GM19324 (cell line): Measurements from ENCODE around the gene ITIH1.
"Not testable (repeated sequence)": the region's sequence is repeated elsewhere in the genome, so short reads cannot be mapped to it uniquely, and the experiment has no call there.

Experiments
- ATAC-seq: cut with Tn5 transposase; IDR thresholded peaks from one replicate; pipeline ENCODE4 v1.9.1; 2021; ENCODE audit warnings: mild to moderate bottlenecking, moderate library complexity; ENCODE audit not compliant: unreplicated experiment, low FRiP score

The ITIH1 gene

DNA sequence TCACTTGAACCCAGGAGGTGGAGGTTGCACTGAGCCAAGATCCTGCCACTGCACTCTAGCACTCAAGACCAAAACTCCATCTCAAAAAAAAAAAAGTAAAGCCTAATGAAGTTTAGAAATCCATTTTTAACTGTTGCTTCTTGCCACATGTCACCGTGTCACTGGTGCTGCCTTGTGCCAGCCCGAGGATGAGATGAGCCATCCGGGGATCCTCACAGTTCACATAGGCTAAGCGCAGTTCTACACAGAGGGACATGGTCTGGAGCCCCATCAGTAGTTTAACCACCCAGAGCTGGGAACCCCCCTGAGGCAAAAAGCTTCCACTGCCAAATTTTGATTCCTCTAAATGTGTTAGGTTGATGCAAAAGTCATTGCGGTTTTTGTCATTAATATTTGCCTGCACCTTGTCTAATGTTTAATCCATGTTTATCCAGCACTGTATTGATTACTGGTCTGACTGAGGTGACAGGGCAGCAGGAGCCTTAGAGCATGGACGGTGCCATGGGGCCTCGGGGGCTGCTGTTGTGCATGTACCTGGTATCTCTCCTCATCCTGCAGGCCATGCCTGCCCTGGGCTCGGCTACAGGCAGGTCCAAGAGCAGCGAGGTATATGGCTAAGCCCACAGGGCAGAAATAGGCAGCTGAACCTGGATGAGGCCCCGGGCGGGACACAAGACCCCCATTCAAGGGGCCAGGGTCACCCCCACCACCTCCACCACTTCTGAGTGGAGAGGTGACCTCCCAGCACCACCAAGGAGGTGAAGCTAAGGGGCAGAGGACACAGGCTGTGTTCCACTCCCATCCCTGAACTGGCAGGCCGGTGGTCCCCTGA is at the start of gene ITIH1:
ITIH1 (plus strand) TSS at position 473 of the 832 bp plus-strand sequence; CDS start at position 490, 17 bp downstream.
- no peak for ATAC-seq

DNA sequence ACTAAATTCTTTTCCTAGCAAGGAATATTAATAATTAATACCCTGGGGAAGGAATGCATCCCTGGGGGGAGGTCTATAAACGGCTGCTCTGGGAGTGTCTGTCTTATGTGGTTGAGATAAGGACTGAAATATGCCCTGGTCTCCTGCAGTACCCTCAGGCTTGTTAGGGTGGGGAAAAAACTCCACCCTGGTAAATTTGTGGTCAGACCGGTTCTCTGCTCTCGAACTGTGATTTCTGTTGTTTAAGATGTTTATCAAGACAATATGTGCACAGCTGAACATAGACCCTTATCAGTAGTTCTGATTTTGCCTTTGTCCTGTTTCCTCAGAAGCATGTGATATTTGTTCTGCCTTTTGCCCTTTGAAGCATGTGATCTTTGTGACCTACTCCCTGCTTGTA is 48.6 kb upstream of the ITIH1 start:
- ATAC-seq, result not testable (repeated sequence)

DNA sequence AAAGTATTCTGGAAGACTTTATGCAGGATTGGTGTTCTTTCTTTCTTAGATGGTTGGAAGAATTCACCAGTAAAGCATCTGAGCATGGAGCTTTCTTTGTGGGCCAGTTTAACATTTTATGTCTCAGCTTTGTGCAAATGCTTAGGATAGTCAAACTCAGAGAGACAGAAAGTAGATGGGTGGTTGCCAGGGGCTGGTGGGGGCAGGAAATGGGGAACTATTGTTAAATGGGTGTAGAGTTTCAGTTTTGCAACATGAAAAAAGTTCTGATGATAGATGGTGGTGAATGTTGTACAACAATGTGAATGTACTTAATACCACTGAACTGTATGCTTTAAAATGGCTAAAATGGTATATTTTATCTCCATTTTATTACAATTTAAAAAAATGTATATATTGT is 46.7 kb upstream of the ITIH1 start:
- ATAC-seq, result no peak

DNA sequence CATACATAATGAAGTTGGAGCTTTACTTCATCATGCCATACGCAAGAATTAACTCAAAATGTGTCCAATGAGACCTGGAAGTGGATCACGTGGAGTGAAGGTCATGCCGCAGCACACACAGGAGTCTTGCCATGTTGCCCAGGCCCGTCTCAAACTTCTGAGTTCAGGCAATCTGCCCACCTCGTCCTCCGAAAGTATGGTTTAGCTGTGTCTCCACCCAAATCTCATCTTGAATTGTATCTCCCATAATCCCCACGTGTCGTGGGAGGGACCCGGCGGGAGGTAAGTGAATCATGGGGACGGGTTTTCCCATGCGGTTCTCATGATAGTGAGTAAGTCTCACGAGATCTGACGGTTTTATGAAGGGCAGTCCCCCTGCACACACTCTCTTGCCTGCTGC is 45.8 kb upstream of the ITIH1 start:
- ATAC-seq, result no peak

- no peak for ATAC-seq
Observed at GRCh38 chr3:52733256-52733891, 44.0 kb upstream of the ITIH1 start.

- ATAC-seq, result no peak
Observed at GRCh38 chr3:52739730-52740129, 37.7 kb upstream of the ITIH1 start.

DNA sequence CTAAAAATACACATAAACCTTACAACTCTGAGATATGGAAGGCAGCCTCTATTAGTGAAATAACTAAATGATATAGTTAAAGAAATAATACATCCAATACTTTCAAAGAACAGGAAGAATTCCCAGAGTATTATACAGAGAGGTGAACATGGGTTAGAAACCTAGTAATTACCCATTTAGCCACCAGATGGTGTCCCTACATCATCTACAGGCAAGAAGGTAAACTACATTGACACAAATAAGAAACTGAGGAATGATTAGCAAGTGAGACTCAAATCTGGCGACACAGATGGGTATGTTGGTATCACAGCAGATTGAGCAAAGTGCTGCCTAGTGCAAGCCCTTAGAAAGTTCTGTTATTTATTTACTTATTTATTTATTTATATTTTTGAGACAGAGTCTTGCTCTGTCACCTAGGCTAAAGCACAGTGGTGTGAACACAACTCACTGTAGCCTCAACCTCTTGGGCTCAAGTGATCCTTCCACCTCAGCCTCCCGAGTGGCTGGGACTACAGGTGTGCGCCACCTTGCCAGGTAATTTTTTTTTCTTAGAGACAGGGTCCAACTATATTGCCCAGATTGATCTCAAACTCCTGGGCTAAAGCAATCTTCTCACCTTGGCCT is 34.9 kb upstream of the ITIH1 start:
- ATAC-seq, result no peak

DNA sequence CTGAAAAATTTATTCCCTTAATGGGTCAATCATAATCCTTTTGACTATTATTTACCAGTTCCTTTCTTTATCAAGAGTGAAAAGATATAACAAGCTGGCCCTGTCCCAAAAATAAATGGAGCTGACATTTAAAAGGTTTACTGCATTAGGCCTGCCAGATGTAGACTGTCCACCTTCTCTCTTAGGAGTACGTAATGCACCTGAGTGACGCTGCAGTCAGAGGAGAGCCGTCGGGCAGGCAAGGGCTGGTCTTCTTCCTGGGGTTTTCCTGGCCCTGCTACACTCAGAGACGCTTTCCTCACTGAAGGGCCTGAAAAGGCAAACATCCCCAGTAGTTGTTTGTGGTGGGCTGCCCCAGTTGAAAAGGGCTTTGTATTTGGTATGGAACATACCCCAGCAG is 34.2 kb upstream of the ITIH1 start:
- no peak for ATAC-seq

- ATAC-seq, result no peak
Observed at GRCh38 chr3:52743721-52744120, 33.7 kb upstream of the ITIH1 start.

- no peak for ATAC-seq
Observed at GRCh38 chr3:52752045-52752660, 25.2 kb upstream of the ITIH1 start.

GRCh38 chr3:52754373-52754772 is 23.0 kb upstream of the ITIH1 start:
- no peak for ATAC-seq

DNA sequence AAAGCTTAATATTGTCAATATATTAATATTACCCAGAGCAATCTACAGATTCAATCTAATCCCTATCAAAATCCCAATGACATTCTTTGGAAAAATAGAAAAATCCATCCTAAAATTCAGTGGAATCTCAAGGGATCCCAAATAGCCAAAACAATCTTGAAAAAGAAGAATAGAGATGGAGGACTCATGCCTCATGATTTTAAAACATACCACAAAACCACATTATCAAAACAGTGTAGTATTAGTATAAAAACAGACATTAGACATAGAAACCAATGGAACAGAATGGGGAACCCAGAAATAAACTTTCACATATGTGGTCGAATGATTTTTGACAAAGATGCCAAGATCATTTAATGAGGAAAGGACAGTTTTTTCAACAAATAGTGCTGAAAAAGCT is 21.3 kb upstream of the ITIH1 start:
- no peak for ATAC-seq

DNA sequence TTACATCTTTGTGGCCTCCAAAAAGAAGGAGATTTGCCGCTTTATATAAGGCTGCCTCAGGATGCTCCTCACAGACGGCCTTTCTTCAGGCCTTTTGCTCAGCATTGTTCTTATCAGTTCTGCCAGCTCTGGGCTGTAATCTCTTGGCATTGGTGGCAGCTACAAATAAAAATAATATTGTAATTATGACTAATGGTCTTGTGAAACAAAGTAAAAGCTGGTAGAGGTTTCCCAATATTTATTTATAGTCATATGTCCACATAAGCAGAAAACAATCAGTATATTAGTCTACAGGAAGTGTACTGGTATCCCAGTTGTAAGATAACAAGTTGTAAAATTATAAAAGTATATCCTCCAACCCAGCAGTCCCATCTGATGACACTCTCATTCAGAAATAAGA is 13.9 kb upstream of the ITIH1 start:
- ATAC-seq, result no peak

DNA sequence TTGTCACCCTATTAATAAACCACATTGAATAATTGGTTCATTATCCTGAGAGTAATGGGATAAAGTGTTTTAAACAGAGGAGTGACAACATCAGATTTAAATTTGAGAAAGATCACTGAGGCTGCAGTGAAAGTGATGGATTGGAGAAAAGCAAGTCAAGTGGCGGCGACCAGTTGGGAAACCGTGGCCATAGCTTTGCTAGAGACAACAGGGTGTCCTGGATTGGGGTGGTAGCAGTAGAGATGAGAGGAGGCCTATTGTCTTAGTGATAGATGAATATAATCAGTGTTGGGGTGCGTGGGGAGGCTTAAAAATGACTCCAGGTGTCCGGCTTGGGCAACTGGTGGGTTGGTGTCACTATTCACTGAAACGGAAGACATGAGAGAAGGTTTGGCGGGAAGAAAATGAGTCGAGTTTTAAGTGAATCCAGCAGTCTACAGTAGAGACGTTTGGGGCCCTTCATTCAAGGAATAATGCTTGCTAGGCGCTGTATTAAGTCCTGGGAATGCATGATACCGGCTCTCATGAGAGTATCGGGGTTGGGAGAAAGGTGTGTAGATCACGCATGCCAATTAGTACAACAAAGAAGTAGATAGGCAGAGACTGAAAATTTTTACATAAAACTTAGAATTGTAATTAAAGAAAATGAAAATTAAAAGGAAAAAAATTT is 7.5 kb upstream of the ITIH1 start:
- ATAC-seq, result no peak

DNA sequence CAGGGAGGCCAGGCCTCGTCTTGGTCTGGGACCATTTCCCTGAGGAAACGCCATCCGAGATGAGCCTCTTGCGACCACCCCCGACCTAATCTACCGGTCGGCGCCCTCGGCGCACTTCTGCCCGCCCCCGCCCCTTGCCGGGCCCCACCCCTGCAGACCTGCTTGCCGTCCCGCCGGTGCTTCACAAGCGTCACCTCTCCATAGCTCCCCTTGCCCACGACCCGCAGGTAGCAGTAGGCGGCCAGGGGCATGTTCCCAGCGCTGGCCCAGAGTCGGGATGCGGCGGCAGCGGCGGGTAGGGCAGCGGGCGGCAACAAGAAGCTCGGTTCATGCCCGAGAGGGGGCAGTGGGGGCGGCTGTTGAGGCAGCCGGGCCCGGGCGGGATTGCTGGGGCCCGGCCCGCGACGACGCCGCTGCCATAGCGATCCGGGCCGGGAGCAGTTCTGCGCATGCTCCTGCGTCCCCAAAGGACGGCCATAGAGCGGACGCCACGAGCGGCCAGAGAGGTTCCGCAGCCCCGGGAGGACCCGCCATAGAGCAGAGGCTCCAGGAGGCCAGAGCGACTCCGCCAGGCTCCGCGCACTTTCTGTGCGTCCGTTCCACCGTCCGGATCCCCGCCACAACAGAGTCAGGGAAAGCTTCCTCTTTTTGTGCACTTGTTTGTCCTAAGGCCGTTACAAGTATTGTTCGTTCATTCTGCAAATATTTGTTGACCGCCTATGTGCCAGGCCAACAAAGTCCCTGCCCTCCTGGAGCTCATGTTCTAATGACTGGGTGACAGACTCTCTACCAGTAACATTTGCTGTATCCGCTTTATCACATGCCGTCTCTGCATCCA is 6.7 kb upstream of the ITIH1 start, which contains the start of gene NEK4:
NEK4 (minus strand) TSS at position 445 of the 838 bp plus-strand sequence; CDS start at position 251, 194 bp downstream.
- peak; percentile 87 for ATAC-seq

GRCh38 chr3:52771334-52771681 is 6.1 kb upstream of the ITIH1 start:
- ATAC-seq, result no peak

- no peak for ATAC-seq
Observed at GRCh38 chr3:52771702-52772101, 5.7 kb upstream of the ITIH1 start.

GRCh38 chr3:52773361-52774065 is 3.9 kb upstream of the ITIH1 start:
- ATAC-seq, result no peak

- ATAC-seq, result no peak
Observed at GRCh38 chr3:52774066-52774713, 3.2 kb upstream of the ITIH1 start.
